ENCODE results near the gene INPP5D.

GRCh38 chr2:233020454-233020853, 39.7 kb upstream of the INPP5D start:
- TF ChIP-seq CTCF (IDR thresholded peaks at IDR 0.05; ENCODE audit: insufficient read depth, low read length) = no peak
- no peak for TF ChIP-seq SPI1 (IDR thresholded peaks at IDR 0.05; ENCODE audit: borderline replicate concordance, low read depth)
- TF ChIP-seq POLR2AphosphoS5 (IDR thresholded peaks at IDR 0.05; ENCODE audit: low read depth) = no peak
- no peak for TF ChIP-seq REST (IDR thresholded peaks at IDR 0.05; ENCODE audit: insufficient replicate concordance, low read depth)
- no peak for TF ChIP-seq GABPA (IDR thresholded peaks at IDR 0.05; ENCODE audit: low read depth)

Measured in HL-60 (cell line).